Tibial nerve (tissue), 4 donors: Measurements from ENCODE around the gene FKBP1A. TPM values are rescaled to one million over a fixed set of nuclear protein-coding genes. Genes with fewer than 3 reads are reported as not detected.

Experiments used
- DNase-seq, 2 donors: peaks; one replicate each; pipeline ENCODE4 v3.0.0-alpha.2; 2019; ENCODE audit warnings: low spot score in 2 of 2
- H3K27ac ChIP-seq, 4 donors: fragments of 200-600 bp; sonication (generic) in 3 of 4; one replicate each; pipeline ENCODE4 v1.5.1; 2017 to 2019; ENCODE audit warnings: mild to moderate bottlenecking in 1 of 4
- H3K27me3 ChIP-seq, 2 donors: fragments of 200-600 bp; sonication (generic) in 1 of 2; one replicate each; pipeline versions ENCODE4 v1.5.1 to v1.6.0; 2017 to 2019
- H3K36me3 ChIP-seq, 3 donors: fragments of 200-600 bp; sonication (generic); one replicate each; pipeline ENCODE4 v1.5.1; 2018 to 2019
- H3K4me1 ChIP-seq, 4 donors: fragments of 200-600 bp; sonication (generic) in 3 of 4; one replicate each; pipeline ENCODE4 v1.5.1; 2017 to 2019
- H3K4me3 ChIP-seq, 4 donors: fragments of 200-600 bp; sonication (generic) in 3 of 4; one replicate each; pipeline ENCODE4 v1.5.1; 2017 to 2019; ENCODE audit warnings: mild to moderate bottlenecking in 1 of 4, moderate library complexity in 1 of 4
- H3K9me3 ChIP-seq, 4 donors: fragments of 200-600 bp; sonication (generic) in 3 of 4; one replicate each; pipeline ENCODE4 v1.5.1; 2017 to 2019
- EP300 ChIP-seq, 2 donors: sonication (generic); formaldehyde crosslinking; IDR thresholded peaks; one replicate each; pipeline ENCODE4 v1.6.1; 2017; ENCODE audit warnings: antibody characterized with exemption in 2 of 2, mild to moderate bottlenecking in 1 of 2
- POLR2A ChIP-seq, 2 donors: fragments of 450-650 bp; IDR thresholded peaks; one replicate each; pipeline ENCODE4 v1.6.1; 2017; ENCODE audit warnings: antibody characterized with exemption in 2 of 2, mild to moderate bottlenecking in 2 of 2, moderate library complexity in 2 of 2
- WGBS, 2 donors: methylation state at CpG; one replicate each; pipeline ENCODE4 v1.1.5; 2018; 5-methylcytosine and 5-hydroxymethylcytosine counted together
- total RNA-seq, 4 donors: library from RNA; depleted of rRNA; stranded (reverse); fragments of >200 nt; gene quantifications; one replicate each; pipeline ENCODE4 v1.1.0, GENCODE V29; 2016
- TF ChIP-seq, protein P1 (sequence below), 5 experiments: fragments of 200-600 bp in 3 of 5; fragments of 450-650 bp in 2 of 5; sonication (generic) in 3 of 5; IDR thresholded peaks; one replicate each; pipeline ENCODE4 v1.5.1; 2016 to 2019; ENCODE audit warnings: antibody characterized with exemption in 5 of 5, mild to moderate bottlenecking in 3 of 5, moderate library complexity in 2 of 5

Gene FKBP1A
- total RNA-seq, 4 donors from 2014 or later: 92.2 to 172 (median 130) TPM

DNA sequence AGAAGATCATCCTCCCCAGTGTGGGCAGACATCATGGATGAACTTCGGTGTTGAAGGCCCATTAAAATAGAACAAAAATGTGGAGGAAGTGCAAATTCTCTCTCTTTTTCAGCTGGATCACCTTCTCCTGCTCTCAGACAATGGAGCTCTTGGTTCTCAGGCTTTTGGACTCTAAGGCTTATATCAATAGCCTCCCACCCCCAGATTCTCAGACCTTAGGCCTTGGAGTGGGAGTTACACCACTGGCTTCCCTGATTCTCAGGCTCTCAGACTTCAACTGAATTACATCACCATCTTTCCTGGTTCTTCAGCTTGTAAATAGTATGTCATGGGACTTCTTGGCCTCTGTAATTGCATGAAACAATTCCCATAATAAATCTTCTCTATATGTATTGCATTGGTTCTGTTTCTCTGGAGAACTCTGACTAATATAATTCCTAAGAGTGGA is 37.2 kb upstream of the FKBP1A start:
- H3K36me3 ChIP-seq: peaks cover 0 to 16% (median 0%) of the 10 kb centered on the region in 3 donors
- H3K4me3 ChIP-seq: no peak overlapping the region
- TF ChIP-seq POLR2A (IDR thresholded peaks at IDR 0.05) (no peak), EP300 (IDR thresholded peaks at IDR 0.05) (no peak)
- WGBS, 2 donors: 19 to 20% methylated on average over 1 of the region's 1 CpG
- H3K4me1 ChIP-seq: no peaks in the 10 kb centered on the region
- no peaks in the 10 kb centered on the region for H3K27me3 ChIP-seq
- H3K27ac ChIP-seq: no peak overlapping the region
- no peak for DNase-seq
- H3K9me3 ChIP-seq: no peaks in the 10 kb centered on the region

DNA sequence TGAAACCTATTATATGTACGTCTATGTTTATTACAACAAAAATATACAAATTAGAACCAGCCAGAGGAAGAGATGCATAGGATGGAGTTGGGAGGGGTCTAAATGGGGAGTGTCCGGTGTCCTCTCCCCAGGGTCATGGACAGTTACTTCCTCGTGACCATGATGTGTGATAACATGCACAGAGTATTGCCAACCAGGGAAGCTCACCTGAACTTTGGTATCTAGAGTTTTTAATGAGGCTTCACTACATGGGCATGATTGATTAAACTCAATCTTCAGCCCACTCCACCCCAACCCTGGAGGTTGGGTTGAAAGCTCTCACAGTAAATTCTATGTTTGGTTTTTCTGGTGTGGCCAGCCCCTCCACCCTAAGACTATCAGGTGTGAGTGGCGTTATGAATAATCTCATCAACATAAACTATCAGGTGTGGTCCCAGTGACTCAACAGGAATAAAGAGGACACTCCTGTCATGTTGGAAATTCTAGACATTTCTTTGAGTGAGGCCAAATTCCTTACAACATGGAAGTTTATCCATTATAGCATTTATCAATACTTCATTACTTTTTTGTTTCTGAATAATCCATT is 36.4 kb upstream of the FKBP1A start:
- Histone ChIP-seq H3K36me3 (peaks cover 0 to 10% (median 0%) of the 10 kb centered on the region in 3 donors), H3K4me3 (no peak overlapping the region), H3K4me1 (no peaks in the 10 kb centered on the region), H3K27me3 (peaks cover 0 to 4% of the 10 kb centered on the region in 2 donors), H3K9me3 (no peaks in the 10 kb centered on the region), H3K27ac (no peak overlapping the region)
- no peak for DNase-seq
- TF ChIP-seq EP300 (IDR thresholded peaks at IDR 0.05) (no peak), POLR2A (IDR thresholded peaks at IDR 0.05) (no peak)
- TF ChIP-seq, protein P1, sequence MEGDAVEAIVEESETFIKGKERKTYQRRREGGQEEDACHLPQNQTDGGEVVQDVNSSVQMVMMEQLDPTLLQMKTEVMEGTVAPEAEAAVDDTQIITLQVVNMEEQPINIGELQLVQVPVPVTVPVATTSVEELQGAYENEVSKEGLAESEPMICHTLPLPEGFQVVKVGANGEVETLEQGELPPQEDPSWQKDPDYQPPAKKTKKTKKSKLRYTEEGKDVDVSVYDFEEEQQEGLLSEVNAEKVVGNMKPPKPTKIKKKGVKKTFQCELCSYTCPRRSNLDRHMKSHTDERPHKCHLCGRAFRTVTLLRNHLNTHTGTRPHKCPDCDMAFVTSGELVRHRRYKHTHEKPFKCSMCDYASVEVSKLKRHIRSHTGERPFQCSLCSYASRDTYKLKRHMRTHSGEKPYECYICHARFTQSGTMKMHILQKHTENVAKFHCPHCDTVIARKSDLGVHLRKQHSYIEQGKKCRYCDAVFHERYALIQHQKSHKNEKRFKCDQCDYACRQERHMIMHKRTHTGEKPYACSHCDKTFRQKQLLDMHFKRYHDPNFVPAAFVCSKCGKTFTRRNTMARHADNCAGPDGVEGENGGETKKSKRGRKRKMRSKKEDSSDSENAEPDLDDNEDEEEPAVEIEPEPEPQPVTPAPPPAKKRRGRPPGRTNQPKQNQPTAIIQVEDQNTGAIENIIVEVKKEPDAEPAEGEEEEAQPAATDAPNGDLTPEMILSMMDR (IDR thresholded peaks at IDR 0.05): no peak
- 90 to 92% methylated on average over 4 of the region's 4 CpGs for WGBS, 2 donors

DNA sequence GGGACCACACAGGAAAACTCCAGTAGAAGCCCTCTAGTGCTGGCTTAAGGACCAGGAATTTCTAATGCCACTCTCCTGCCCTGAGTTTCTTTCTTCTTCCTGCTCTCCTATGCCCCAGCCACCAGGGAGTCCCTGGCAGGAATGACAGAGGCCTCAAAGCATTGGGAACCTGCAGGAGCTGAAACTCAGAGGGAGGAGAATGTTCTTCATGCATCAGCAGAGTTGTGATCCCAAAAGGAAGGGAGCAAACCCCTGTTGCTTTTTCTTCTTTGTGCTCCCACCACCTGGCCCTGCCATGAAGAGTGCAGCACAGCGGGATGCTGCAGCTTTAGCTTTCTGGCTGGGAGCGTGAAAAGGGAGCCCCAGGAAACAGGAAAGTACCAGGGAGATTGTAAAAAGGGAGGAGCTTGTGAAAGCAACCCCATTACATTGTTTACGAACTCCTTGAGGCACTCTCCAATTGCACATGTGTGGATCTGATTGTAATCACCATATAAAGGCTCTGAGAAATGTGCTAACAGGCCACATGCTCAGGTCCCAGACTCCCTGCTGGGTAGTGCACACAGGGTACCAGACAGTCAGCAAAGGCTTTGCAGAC is 34.7 kb upstream of the FKBP1A start:
- Histone ChIP-seq H3K9me3 (no peaks in the 10 kb centered on the region), H3K27me3 (peaks cover 0 to 9% of the 10 kb centered on the region in 2 donors), H3K4me3 (no peak overlapping the region), H3K36me3 (no peaks in the 10 kb centered on the region), H3K27ac (no peak overlapping the region), H3K4me1 (peaks cover 0 to 4% (median 0%) of the 10 kb centered on the region in 4 donors)
- no peak for DNase-seq
- TF ChIP-seq EP300 (IDR thresholded peaks at IDR 0.05) (no peak), POLR2A (IDR thresholded peaks at IDR 0.05) (no peak)
- TF ChIP-seq, protein P1 (IDR thresholded peaks at IDR 0.05): no peak
- WGBS, 2 donors: 38 to 71% methylated on average over 3 of the region's 3 CpGs

DNA sequence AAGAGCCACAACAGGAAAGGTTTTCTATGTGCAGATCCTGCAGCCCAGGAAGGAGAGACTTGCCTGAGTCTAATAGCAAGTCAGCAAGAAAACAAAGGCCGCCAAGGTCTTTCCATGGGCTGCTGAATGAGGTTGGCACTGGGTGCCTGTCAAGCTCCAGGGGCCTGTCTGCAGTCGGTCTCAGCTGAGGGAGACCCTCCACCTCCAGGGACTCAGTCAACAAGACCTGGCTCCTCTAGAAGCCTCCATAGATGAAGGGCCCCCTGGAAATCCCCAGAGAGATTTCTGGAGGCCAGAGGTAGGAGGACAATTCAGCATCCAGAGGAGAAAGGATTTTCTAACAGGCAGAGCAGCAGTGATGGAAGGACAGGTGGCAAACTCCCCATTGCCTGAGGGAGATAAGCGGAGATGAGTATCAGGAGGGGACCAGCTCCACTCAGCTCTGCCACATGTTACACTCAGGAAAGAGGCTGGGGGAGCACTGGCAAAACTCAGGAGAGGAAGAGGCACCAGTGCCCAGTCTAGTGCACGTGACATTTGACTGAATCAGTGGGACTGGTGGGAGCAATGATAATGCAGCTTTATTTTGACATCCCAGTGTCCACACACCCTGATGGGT is 33.5 kb upstream of the FKBP1A start:
- 58 to 59% methylated on average over 4 of the region's 4 CpGs for WGBS, 2 donors
- Histone ChIP-seq H3K36me3 (no peaks in the 10 kb centered on the region), H3K9me3 (peaks cover 0 to 1% (median 0%) of the 10 kb centered on the region in 4 donors), H3K4me1 (peaks cover 0 to 4% (median 0%) of the 10 kb centered on the region in 4 donors), H3K27me3 (peaks cover 0 to 9% of the 10 kb centered on the region in 2 donors), H3K27ac (no peak overlapping the region), H3K4me3 (no peak overlapping the region)
- no peak for DNase-seq
- TF ChIP-seq POLR2A (IDR thresholded peaks at IDR 0.05) (no peak), EP300 (IDR thresholded peaks at IDR 0.05) (no peak)
- TF ChIP-seq, protein P1 (IDR thresholded peaks at IDR 0.05): no peak

DNA sequence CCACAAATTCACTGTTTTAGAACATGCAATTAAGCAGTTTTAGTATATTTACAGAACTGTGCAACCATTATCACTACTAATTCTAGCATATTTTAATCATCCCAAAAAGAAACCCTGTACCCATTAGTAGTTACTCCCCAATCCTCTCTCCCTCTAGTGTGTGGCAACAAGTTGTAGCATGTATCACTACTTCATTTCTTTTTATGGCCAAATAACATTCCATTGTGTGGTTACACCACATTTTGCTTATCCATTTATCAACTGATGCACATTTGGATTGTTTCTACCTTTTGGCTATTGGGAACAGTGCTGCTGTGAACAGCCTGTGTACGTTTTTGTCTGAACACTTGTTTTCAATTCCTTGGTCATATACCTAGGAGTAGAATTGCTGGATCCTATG is 31.5 kb upstream of the FKBP1A start:
- Histone ChIP-seq H3K27me3 (peaks cover 0 to 9% of the 10 kb centered on the region in 2 donors), H3K27ac (no peak overlapping the region), H3K9me3 (peaks cover 0 to 19% (median 0%) of the 10 kb centered on the region in 4 donors), H3K4me1 (peaks cover 0 to 4% (median 0%) of the 10 kb centered on the region in 4 donors), H3K36me3 (no peaks in the 10 kb centered on the region), H3K4me3 (no peak overlapping the region)
- DNase-seq: no peak
- TF ChIP-seq, protein P1 (IDR thresholded peaks at IDR 0.05): no peak
- TF ChIP-seq EP300 (IDR thresholded peaks at IDR 0.05) (no peak), POLR2A (IDR thresholded peaks at IDR 0.05) (no peak)
- 67 to 72% methylated on average over 1 of the region's 1 CpG for WGBS, 2 donors
